Lung (tissue), 12 donors: ENCODE data around the gene RTP5. TPM values are rescaled to one million over a fixed set of nuclear protein-coding genes. Genes with fewer than 3 reads are reported as not detected.

Source experiments
- ATAC-seq: fragments of 200-7000 bp; cut with Tn5 transposase; one replicate; pipeline ENCODE4 v1.9.1; 2020; ENCODE audit warnings: moderate number of reproducible peaks; ENCODE audit not compliant: insufficient read depth, low FRiP score
- DNase-seq, 3 donors: peaks; one replicate each; pipeline ENCODE4 v3.0.0-alpha.2; 2013 to 2017
- H3K27ac ChIP-seq, 2 donors: one replicate each; pipeline ENCODE4 v1.5.1; 2013; ENCODE audit warnings: mild to moderate bottlenecking in 2 of 2, moderate library complexity in 2 of 2, control low read depth in 1 of 2, inconsistent platforms in 1 of 2, low read depth in 1 of 2, low read length in 1 of 2
- H3K27me3 ChIP-seq, 3 donors: one replicate each; pipeline ENCODE4 v1.5.1; 2013; ENCODE audit warnings: low read length in 2 of 3; ENCODE audit not compliant: control insufficient read depth in 3 of 3, insufficient read depth in 3 of 3
- H3K36me3 ChIP-seq, 4 donors: one replicate each; pipeline ENCODE4 v1.5.1; 2013; ENCODE audit warnings: low read length in 4 of 4, mild to moderate bottlenecking in 1 of 4, moderate library complexity in 1 of 4; ENCODE audit not compliant: control insufficient read depth in 4 of 4, insufficient read depth in 4 of 4
- H3K4me1 ChIP-seq, 5 donors: one replicate each; pipeline ENCODE4 v1.5.1; 2013; ENCODE audit warnings: low read length in 5 of 5, mild to moderate bottlenecking in 2 of 5, moderate library complexity in 1 of 5; ENCODE audit not compliant: control insufficient read depth in 5 of 5, insufficient read depth in 5 of 5
- H3K4me3 ChIP-seq: one replicate; pipeline ENCODE4 v1.5.1; 2013; ENCODE audit warnings: mild to moderate bottlenecking, control low read depth, moderate library complexity
- H3K9ac ChIP-seq, 2 donors: one replicate each; pipeline ENCODE4 v1.5.1; 2013; ENCODE audit warnings: low read length in 2 of 2, control low read depth in 1 of 2; ENCODE audit not compliant: insufficient read depth in 1 of 2
- H3K9me3 ChIP-seq, 4 donors: one replicate each; pipeline ENCODE4 v1.5.1; 2013; ENCODE audit warnings: low read length in 3 of 4, mild to moderate bottlenecking in 1 of 4, moderate library complexity in 1 of 4; ENCODE audit not compliant: control insufficient read depth in 4 of 4, insufficient read depth in 3 of 4
- WGBS, 2 donors: extraction: QIAGEN DNeasy Blood & Tissue Kit; methylation state at CpG; one replicate each; pipeline ENCODE4 v1.1.7; 2013; 5-methylcytosine and 5-hydroxymethylcytosine counted together
- polyA plus RNA-seq, 2 donors: library from polyadenylated mRNA; stranded (reverse); fragments of 200-250 nt; gene quantifications; one replicate each; pipeline ENCODE4 v1.2.1, GENCODE V29; 2013
- total RNA-seq, 2 donors: library from RNA; depleted of rRNA in 1 of 2; stranded (reverse); fragments of >200 nt in 1 of 2; gene quantifications; one replicate each; pipeline ENCODE4 v1.2.1, GENCODE V29; 2014 to 2021
- TF ChIP-seq, protein P1 (sequence below): IDR thresholded peaks from 2 replicates; pipeline ENCODE4 v1.5.1; 2012; ENCODE audit warnings: mild to moderate bottlenecking; ENCODE audit errors: control extremely low read depth, extremely low read depth
- donor health status: control.
- donor health status: control.
- donor health status: Bipolar disorder and iron deficiency.
- donor health status: healthy.
- donor health status: DM: yes; HTN: yes; CAD: no.

The RTP5 gene
- total and polyA plus RNA-seq, 4 donors: 0.08 to 0.13 (median 0.09) TPM; not detected in 1

DNA sequence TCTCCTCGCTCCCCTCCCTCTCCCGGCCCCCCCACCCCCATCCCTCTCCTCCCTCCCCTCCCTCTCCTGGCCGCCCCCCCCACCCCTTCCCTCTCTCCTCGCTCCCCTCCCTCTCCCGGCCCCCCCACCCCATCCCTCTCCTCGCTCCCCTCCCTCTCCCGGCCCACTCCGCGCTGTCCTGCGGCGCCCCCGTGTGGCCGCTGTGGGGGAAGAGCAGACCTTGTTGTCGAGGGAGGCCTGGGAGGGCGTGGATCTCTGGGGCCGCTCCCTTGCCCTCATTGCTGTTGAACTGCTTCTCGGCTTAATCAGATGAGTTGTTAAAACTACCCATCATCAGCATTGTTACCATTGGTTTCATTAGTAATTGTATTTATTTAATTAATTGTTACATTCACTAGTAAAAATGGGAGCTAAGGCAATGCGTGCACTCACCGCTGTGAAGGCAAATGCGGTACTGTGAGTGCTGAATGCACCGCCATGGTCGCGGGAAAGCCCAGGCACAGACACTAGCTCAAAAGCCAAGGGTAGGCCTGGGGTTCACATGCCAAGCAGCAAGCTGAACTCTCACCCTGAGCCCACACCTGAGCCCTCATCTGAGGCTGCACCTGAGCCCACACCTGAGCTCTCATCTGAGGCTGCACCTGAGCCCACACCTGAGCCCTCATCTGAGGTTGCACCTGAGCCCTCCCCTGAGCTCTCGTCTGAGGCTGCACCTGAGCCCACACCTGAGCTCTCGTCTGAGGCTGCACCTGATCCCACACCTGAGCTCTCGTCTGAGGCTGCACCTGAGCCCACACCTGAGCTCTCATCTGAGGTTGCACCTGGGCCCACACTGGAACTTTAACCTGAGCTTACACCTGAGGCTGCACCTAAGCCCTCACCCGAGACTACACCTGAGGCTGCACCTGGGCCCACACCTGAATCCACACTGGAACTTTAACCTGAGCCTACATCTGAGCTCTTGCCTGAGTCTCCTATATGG is 8.8 kb downstream of the RTP5 start:
- 30 to 38% methylated on average over 27 of the region's 27 CpGs for WGBS, 2 donors
- no peak overlapping the region for H3K27ac ChIP-seq
- no peaks in the 10 kb centered on the region for H3K27me3 ChIP-seq
- H3K4me1 ChIP-seq: peaks cover 0 to 25% (median 6%) of the 10 kb centered on the region in 5 donors
- H3K9ac ChIP-seq: no peak overlapping the region
- TF ChIP-seq, protein P1, sequence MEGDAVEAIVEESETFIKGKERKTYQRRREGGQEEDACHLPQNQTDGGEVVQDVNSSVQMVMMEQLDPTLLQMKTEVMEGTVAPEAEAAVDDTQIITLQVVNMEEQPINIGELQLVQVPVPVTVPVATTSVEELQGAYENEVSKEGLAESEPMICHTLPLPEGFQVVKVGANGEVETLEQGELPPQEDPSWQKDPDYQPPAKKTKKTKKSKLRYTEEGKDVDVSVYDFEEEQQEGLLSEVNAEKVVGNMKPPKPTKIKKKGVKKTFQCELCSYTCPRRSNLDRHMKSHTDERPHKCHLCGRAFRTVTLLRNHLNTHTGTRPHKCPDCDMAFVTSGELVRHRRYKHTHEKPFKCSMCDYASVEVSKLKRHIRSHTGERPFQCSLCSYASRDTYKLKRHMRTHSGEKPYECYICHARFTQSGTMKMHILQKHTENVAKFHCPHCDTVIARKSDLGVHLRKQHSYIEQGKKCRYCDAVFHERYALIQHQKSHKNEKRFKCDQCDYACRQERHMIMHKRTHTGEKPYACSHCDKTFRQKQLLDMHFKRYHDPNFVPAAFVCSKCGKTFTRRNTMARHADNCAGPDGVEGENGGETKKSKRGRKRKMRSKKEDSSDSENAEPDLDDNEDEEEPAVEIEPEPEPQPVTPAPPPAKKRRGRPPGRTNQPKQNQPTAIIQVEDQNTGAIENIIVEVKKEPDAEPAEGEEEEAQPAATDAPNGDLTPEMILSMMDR: peak; percentile 47
- ATAC-seq (no peak), DNase-seq (peak; percentile 71 to 78 (median 72))
- no peaks in the 10 kb centered on the region for H3K9me3 ChIP-seq
- no peak overlapping the region for H3K4me3 ChIP-seq
- no peaks in the 10 kb centered on the region for H3K36me3 ChIP-seq

DNA sequence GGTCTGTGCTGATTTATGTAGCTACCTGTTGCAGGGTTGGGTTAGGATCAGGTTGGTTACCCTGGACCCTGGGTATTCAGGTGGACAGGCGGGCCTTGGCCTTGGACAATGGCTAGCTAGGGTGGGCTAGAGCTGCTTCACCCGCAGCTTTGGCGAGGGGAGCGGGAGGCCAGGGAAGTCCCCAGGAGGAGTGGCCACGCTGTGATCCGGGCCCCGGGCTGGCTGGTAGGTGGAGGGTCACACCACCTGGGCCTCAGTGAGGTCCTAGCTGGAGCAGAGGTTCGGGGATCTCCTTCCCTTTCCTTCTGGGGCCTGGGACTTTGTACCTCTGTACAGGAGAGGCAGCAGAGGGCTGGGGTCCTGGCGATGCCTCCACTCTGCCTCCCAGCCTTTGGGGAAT is 9.8 kb downstream of the RTP5 start:
- 86 to 92% methylated on average over 9 of the region's 9 CpGs for WGBS, 2 donors
- H3K4me1 ChIP-seq: peaks cover 0 to 26% (median 6%) of the 10 kb centered on the region in 5 donors
- ATAC-seq: no peak
- H3K9me3 ChIP-seq: no peaks in the 10 kb centered on the region
- H3K36me3 ChIP-seq: no peaks in the 10 kb centered on the region
- TF ChIP-seq, protein P1: no peak
- no peak overlapping the region for H3K27ac ChIP-seq
- H3K4me3 ChIP-seq: no peak overlapping the region
- DNase-seq: no peak
- no peak overlapping the region for H3K9ac ChIP-seq
- no peaks in the 10 kb centered on the region for H3K27me3 ChIP-seq

DNA sequence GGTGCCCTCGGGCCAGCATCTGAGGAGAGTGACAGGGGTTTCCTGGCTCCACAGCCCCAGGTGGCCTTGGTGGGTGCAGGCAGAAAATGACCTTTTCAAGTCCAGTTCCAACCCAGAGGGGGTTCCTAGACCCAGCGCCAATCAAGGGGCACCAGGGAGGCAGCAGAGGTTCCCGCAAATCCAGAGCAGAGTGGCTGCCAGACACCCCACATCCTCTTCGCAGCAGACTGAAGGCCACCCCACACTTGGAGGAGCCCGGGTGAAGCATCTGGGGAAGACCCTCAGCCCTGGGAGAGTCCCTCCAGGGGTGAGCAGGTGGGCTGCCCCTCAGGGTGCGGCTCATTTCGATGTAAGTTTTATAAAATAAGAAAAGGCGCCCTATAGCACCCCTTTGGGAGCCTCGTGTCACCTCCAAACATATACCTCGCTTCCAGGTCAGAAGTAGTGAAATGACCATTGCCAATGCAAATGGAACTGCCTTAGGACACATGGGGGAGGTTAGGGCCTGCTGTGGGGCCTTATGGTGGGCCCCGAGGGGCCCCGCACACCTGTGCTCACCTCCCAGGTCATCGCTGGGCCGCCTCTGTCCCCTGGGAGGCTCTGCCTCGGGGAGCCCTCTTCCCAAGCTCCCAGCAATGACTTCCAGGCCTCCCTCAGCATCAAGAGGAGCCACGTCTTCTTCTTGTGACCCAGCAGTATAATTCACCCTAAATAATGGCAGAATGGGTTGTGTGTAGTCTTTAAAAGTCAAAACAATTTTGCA is 11.0 kb downstream of the RTP5 start:
- H3K36me3 ChIP-seq: no peaks in the 10 kb centered on the region
- H3K9me3 ChIP-seq: no peaks in the 10 kb centered on the region
- DNase-seq: no peak
- H3K9ac ChIP-seq: no peak overlapping the region
- no peak overlapping the region for H3K27ac ChIP-seq
- TF ChIP-seq, protein P1: no peak
- 82% methylated on average over 16 of the region's 16 CpGs for WGBS, 2 donors
- H3K4me3 ChIP-seq: no peak overlapping the region
- H3K27me3 ChIP-seq: no peaks in the 10 kb centered on the region
- H3K4me1 ChIP-seq: peaks cover 0 to 29% (median 9%) of the 10 kb centered on the region in 5 donors
- no peak for ATAC-seq
